Right lobe of liver (tissue), 6 donors: ENCODE measurements around the gene DYNC2LI1. TPM values are rescaled to one million over a fixed set of nuclear protein-coding genes. Genes with fewer than 3 reads are reported as not detected.

Experiments
- ATAC-seq, 4 donors: fragments of 200-7000 bp; cut with Tn5 transposase; one replicate each; pipeline ENCODE4 v1.9.1; 2020; ENCODE audit warnings: mild to moderate bottlenecking in 4 of 4, moderate library complexity in 4 of 4
- DNase-seq, 3 donors: peaks; one replicate each; pipeline ENCODE4 v3.0.0-alpha.2; 2020
- H3K27ac ChIP-seq, 3 donors: fragments of 200-600 bp; one replicate each; pipeline ENCODE4 v1.8.0; 2022
- H3K27me3 ChIP-seq, 2 donors: fragments of 200-600 bp; one replicate each; pipeline ENCODE4 v1.8.0; 2022
- H3K36me3 ChIP-seq, 4 donors: fragments of 200-600 bp; sonication (generic) in 1 of 4; one replicate each; pipeline versions ENCODE4 v1.5.1 to v1.8.0; 2017 to 2022; ENCODE audit warnings: control low read depth in 1 of 4
- H3K4me1 ChIP-seq, 4 donors: fragments of 200-600 bp; sonication (generic) in 1 of 4; one replicate each; pipeline versions ENCODE4 v1.5.1 to v1.8.0; 2017 to 2022; ENCODE audit warnings: control low read depth in 1 of 4
- H3K4me3 ChIP-seq, 3 donors: fragments of 200-600 bp; one replicate each; pipeline ENCODE4 v1.8.0; 2022
- H3K9me3 ChIP-seq, 4 donors: fragments of 200-600 bp; sonication (generic) in 1 of 4; one replicate each; pipeline versions ENCODE4 v1.5.1 to v1.8.0; 2017 to 2022; ENCODE audit warnings: control low read depth in 1 of 4
- POLR2A ChIP-seq: fragments of 450-650 bp; IDR thresholded peaks from one replicate; pipeline ENCODE4 v1.6.1; 2017; ENCODE audit warnings: antibody characterized with exemption, mild to moderate bottlenecking
- WGBS: methylation state at CpG from one replicate; pipeline ENCODE4 v1.1.6; 2018; ENCODE audit warnings: low coverage, low lambda C conversion rate; ENCODE audit not compliant: insufficient coverage; ENCODE audit errors: missing lambda C conversion rate; 5-methylcytosine and 5-hydroxymethylcytosine counted together
- intact Hi-C, 2 donors: fragments of 100-400 bp; cut with DNase I; formaldehyde crosslinking; loops; one replicate each; pipeline versions ENCODE4 v1.11.2 to v1.14.1; 2022
- total RNA-seq, 6 experiments: library from RNA; depleted of rRNA in 2 of 6; stranded (reverse); fragments of >200 nt in 2 of 6; fragmentation: NEBNext Ultra II Directional in 3 of 6; extraction: Animal tissue kit (Norgen Biotek cat#: 25700) in 3 of 6; gene quantifications; one replicate each; pipeline versions ENCODE4 v1.1.0 to v1.2.4, GENCODE V29; 2016 to 2023
- TF ChIP-seq, protein P1 (sequence below), 4 donors: fragments of 200-600 bp in 3 of 4; fragments of 450-650 bp in 1 of 4; IDR thresholded peaks; one replicate each; pipeline versions ENCODE4 v1.5.1 to v1.8.0; 2016 to 2022; ENCODE audit warnings: antibody characterized with exemption in 4 of 4, mild to moderate bottlenecking in 2 of 4
- donor health status: DM: no; HTN: yes; CAD: no.
- donor health status: DM: no; HTN: no; CAD: no.
- donor health status: DM: no; HTN: no; CAD: no.
- donor health status: DM: no; HTN: yes; CAD: no.
- donor health status: DM: no; HTN: yes; CAD: no.

The DYNC2LI1 gene
- total RNA-seq, 6 experiments from 2014 or later = 3.2 to 6.9 (median 6.2) TPM

DNA sequence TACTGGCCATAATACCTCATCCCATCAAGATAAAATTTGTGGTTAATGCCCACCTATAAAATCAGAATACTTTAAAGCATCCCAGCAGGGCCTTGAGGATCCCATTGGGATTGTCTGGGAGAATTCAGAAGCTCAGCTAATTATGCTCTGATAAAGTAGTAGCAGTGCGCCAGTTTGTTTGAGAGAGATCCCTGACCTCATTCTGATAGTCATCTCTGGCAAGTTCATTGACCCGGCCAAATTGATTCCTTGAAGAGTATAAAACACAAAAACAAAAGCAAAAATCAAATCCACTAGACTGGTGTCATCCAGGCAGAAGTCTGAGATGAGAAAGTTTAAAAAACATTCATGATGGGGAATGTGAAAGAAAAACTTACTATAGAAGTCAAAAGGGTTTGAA is 50.7 kb downstream of the DYNC2LI1 start:
- intact Hi-C loops = no loop called here
- ATAC-seq (peak; percentile 57 to 68 (median 62)), DNase-seq (no peak)
- 47% methylated on average over 2 of the region's 2 CpGs for WGBS
- H3K36me3 ChIP-seq = peaks cover 0 to 32% (median 4%) of the 10 kb centered on the region in 4 donors
- no peaks in the 10 kb centered on the region for H3K9me3 ChIP-seq
- H3K4me3 ChIP-seq = peak overlapping the region in 2 of 3 donors; percentile 5 to 25
- peak overlapping the region; percentile 48 to 74 (median 56) for H3K27ac ChIP-seq
- TF ChIP-seq POLR2A = no peak
- TF ChIP-seq, protein P1, sequence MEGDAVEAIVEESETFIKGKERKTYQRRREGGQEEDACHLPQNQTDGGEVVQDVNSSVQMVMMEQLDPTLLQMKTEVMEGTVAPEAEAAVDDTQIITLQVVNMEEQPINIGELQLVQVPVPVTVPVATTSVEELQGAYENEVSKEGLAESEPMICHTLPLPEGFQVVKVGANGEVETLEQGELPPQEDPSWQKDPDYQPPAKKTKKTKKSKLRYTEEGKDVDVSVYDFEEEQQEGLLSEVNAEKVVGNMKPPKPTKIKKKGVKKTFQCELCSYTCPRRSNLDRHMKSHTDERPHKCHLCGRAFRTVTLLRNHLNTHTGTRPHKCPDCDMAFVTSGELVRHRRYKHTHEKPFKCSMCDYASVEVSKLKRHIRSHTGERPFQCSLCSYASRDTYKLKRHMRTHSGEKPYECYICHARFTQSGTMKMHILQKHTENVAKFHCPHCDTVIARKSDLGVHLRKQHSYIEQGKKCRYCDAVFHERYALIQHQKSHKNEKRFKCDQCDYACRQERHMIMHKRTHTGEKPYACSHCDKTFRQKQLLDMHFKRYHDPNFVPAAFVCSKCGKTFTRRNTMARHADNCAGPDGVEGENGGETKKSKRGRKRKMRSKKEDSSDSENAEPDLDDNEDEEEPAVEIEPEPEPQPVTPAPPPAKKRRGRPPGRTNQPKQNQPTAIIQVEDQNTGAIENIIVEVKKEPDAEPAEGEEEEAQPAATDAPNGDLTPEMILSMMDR (IDR thresholded peaks at IDR 0.05) = no peak
- no peaks in the 10 kb centered on the region for H3K27me3 ChIP-seq
- H3K4me1 ChIP-seq = peaks cover 0 to 50% (median 24%) of the 10 kb centered on the region in 4 donors

GRCh38 chr2:43824951-43825493 is 51.2 kb downstream of the DYNC2LI1 start:
- peaks cover 0 to 32% (median 4%) of the 10 kb centered on the region in 4 donors for H3K36me3 ChIP-seq
- WGBS = 26% methylated on average over 11 of the region's 12 CpGs
- peak; percentile 81 to 88 (median 85) for DNase-seq
- intact Hi-C loops = no loop called here
- peak; percentile 84 to 92 (median 88) for ATAC-seq
- H3K4me1 ChIP-seq = peaks cover 0 to 45% (median 21%) of the 10 kb centered on the region in 4 donors
- TF ChIP-seq, protein P1 (IDR thresholded peaks at IDR 0.05) = no peak
- TF ChIP-seq POLR2A = no peak
- H3K4me3 ChIP-seq = peak overlapping the region in 2 of 3 donors; percentile 5 to 25
- H3K9me3 ChIP-seq = no peaks in the 10 kb centered on the region
- H3K27me3 ChIP-seq = no peaks in the 10 kb centered on the region
- peak overlapping the region; percentile 48 to 74 (median 56) for H3K27ac ChIP-seq

DNA sequence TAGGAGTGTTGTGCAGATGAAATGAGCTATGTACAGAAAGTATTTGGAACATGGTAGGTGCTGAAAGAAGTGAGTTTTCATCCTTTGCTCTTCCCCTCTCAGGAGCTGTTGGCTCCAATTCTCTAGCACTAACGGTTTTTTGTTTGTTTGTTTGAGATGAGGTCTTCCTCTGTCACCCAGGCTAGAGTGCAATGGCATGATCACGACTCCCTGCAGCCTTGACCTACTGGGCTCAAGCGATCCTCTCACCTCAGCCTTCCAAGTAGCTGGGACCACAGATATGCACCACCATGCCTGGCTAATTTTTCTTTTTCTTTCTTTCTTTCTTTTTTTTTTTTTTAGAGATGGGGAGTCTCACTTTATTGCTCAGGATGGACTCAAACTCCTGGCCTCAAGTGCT is 52.0 kb downstream of the DYNC2LI1 start:
- Histone ChIP-seq H3K27me3 (no peaks in the 10 kb centered on the region), H3K27ac (peak overlapping the region; percentile 12 to 74 (median 48)), H3K4me3 (peak overlapping the region in 1 of 3 donors; percentile 25), H3K36me3 (peaks cover 0 to 32% (median 4%) of the 10 kb centered on the region in 4 donors), H3K9me3 (no peaks in the 10 kb centered on the region), H3K4me1 (peaks cover 0 to 39% (median 18%) of the 10 kb centered on the region in 4 donors)
- ATAC-seq (peak; percentile 53 to 61 (median 57)), DNase-seq (peak in 1 of 3 donors; percentile 39)
- intact Hi-C loops = no loop called here
- TF ChIP-seq, protein P1 (IDR thresholded peaks at IDR 0.05) = no peak
- no peak for TF ChIP-seq POLR2A
- 33% methylated on average over 3 of the region's 3 CpGs for WGBS

GRCh38 chr2:43826305-43827250 is 52.7 kb downstream of the DYNC2LI1 start:
- no peaks in the 10 kb centered on the region for H3K27me3 ChIP-seq
- peaks cover 0 to 32% (median 4%) of the 10 kb centered on the region in 4 donors for H3K36me3 ChIP-seq
- intact Hi-C loops = no loop called here
- peak; percentile 37 to 58 (median 58) for ATAC-seq
- peaks cover 0 to 38% (median 18%) of the 10 kb centered on the region in 4 donors for H3K4me1 ChIP-seq
- no peak overlapping the region for H3K4me3 ChIP-seq
- TF ChIP-seq, protein P1 (IDR thresholded peaks at IDR 0.05) = no peak
- no peak for TF ChIP-seq POLR2A
- WGBS = 61% methylated on average over 12 of the region's 17 CpGs
- no peaks in the 10 kb centered on the region for H3K9me3 ChIP-seq
- H3K27ac ChIP-seq = peak overlapping the region; percentile 12 to 74 (median 48)
- DNase-seq = no peak
